GM19240 (cell line): ENCODE results near the gene TMEM115.

Experiments
- DNase-seq: peaks from one replicate; pipeline ENCODE4 v3.0.0; 2011; ENCODE audit warnings: low spot score; ENCODE audit not compliant: insufficient read length

Gene TMEM115

GRCh38 chr3:50378024-50378423, 18.7 kb upstream of the TMEM115 start:
- no peak for DNase-seq

GRCh38 chr3:50375258-50375931, 16.1 kb upstream of the TMEM115 start:
- DNase-seq, result no peak

- no peak for DNase-seq
Measured at GRCh38 chr3:50374363-50375257, 15.3 kb upstream of the TMEM115 start.

GRCh38 chr3:50373146-50374051, 14.1 kb upstream of the TMEM115 start:
- DNase-seq, result no peak

- no peak for DNase-seq
Measured at GRCh38 chr3:50372349-50372748, 13.0 kb upstream of the TMEM115 start.

GRCh38 chr3:50371133-50371685, 11.9 kb upstream of the TMEM115 start:
- no peak for DNase-seq

- DNase-seq, result no peak
Measured at GRCh38 chr3:50370594-50370993, 11.3 kb upstream of the TMEM115 start.

- DNase-seq, result no peak
Measured at GRCh38 chr3:50369012-50369670, 9.8 kb upstream of the TMEM115 start.

- no peak for DNase-seq
Measured at GRCh38 chr3:50365842-50366220, 6.5 kb upstream of the TMEM115 start.

GRCh38 chr3:50365080-50365841, 5.9 kb upstream of the TMEM115 start:
- peak; percentile 95 for DNase-seq

GRCh38 chr3:50364573-50365079, 5.3 kb upstream of the TMEM115 start:
- DNase-seq, result no peak

- no peak for DNase-seq
Measured at GRCh38 chr3:50359760-50360110, 414 bp upstream of the TMEM115 start.

- no peak for DNase-seq
Measured at GRCh38 chr3:50358355-50358910, 888 bp downstream of the TMEM115 start.

GRCh38 chr3:50357481-50357880, 1.8 kb downstream of the TMEM115 start:
- DNase-seq, result no peak

- DNase-seq, result no peak
Measured at GRCh38 chr3:50356553-50356952, 2.8 kb downstream of the TMEM115 start.

- no peak for DNase-seq
Measured at GRCh38 chr3:50355829-50356552, 3.3 kb downstream of the TMEM115 start.

GRCh38 chr3:50354850-50355249, 4.5 kb downstream of the TMEM115 start:
- DNase-seq, result no peak

GRCh38 chr3:50354186-50354764, 5.0 kb downstream of the TMEM115 start:
- DNase-seq, result no peak
